SK-N-MC (cell line): ENCODE results near the gene NKAIN2.

Source experiments
- EZH2 ChIP-seq: fragments of 200-600 bp; sonication (generic); IDR thresholded peaks from one replicate; pipeline ENCODE4 v1.6.1; 2017; ENCODE audit warnings: antibody characterized with exemption
- FOXP2 ChIP-seq: optimal IDR thresholded peaks from 2 replicates; pipeline ENCODE3; 2011; ENCODE audit warnings: mild to moderate bottlenecking, moderate library complexity; ENCODE audit not compliant: insufficient read depth; ENCODE audit errors: extremely low read length, control extremely low read depth
- POLR2AphosphoS5 ChIP-seq: IDR thresholded peaks from 2 replicates; pipeline ENCODE4 v1.6.1; 2012; ENCODE audit warnings: mild to moderate bottlenecking, low read depth, low read length, borderline replicate concordance

GRCh38 chr6:123980311-123980710, 176.6 kb downstream of the NKAIN2 start:
- TF ChIP-seq FOXP2, result no peak
- TF ChIP-seq POLR2AphosphoS5, result no peak
- no peak for TF ChIP-seq EZH2
